PC-9 (cell line): Measurements from ENCODE around the gene ENKD1.

Experiments used
- EZH2 ChIP-seq: fragments of 200-600 bp; sonication (generic); IDR thresholded peaks from 2 replicates; pipeline ENCODE4 v1.8.0; 2017; ENCODE audit warnings: antibody characterized with exemption, low read depth
- TF ChIP-seq, protein P1 (sequence below): fragments of 200-600 bp; sonication (generic); conservative IDR thresholded peaks from 2 replicates; pipeline ENCODE4 v1.6.1; 2017; ENCODE audit warnings: mixed run types, antibody characterized with exemption, mild to moderate bottlenecking, moderate library complexity

DNA sequence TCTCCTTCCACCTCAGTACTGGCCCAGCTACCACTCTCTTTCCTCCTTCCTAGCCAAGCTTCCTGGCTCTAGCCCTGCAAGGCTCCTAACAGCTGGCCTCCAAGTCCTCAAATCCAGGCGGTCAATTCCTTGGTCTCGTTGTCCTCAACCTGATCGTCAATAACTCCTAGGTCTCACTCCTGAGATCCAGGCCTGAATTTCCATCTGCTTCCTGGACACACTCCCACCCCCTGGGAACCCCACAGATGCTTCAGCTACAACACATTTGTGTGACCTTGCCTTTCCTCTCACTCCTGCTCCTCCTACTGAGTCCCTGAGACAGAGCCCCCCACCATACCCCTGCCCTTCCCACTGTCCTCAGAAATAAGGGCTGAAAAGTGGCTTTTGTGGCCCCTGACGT is 2.3 kb downstream of the ENKD1 start:
- TF ChIP-seq, protein P1, sequence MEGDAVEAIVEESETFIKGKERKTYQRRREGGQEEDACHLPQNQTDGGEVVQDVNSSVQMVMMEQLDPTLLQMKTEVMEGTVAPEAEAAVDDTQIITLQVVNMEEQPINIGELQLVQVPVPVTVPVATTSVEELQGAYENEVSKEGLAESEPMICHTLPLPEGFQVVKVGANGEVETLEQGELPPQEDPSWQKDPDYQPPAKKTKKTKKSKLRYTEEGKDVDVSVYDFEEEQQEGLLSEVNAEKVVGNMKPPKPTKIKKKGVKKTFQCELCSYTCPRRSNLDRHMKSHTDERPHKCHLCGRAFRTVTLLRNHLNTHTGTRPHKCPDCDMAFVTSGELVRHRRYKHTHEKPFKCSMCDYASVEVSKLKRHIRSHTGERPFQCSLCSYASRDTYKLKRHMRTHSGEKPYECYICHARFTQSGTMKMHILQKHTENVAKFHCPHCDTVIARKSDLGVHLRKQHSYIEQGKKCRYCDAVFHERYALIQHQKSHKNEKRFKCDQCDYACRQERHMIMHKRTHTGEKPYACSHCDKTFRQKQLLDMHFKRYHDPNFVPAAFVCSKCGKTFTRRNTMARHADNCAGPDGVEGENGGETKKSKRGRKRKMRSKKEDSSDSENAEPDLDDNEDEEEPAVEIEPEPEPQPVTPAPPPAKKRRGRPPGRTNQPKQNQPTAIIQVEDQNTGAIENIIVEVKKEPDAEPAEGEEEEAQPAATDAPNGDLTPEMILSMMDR: no peak
- TF ChIP-seq EZH2: no peak
